ENCODE results near the gene NKPD1. TPM values are rescaled to one million over a fixed set of nuclear protein-coding genes. Genes with fewer than 3 reads are reported as not detected.
A peak's percentile ranks its signal among the peaks of the same experiment; 100 is the strongest.

Gene NKPD1
- total and polyA plus RNA-seq, 10 donors: 0.17 to 0.77 (median 0.21) TPM; not detected in 1

- intact Hi-C loops (cut with DNase I; ENCODE audit: low total_unique reads): no loop called here
- no peak overlapping the region for H3K27ac ChIP-seq
- H3K27me3 ChIP-seq (replicated peaks in 1 of 7): peaks cover 0 to 43% (median 16%) of the 10 kb centered on the region in 7 donors
- H3K4me3 ChIP-seq: no peak overlapping the region
- DNase-seq: no peak
- no peaks in the 10 kb centered on the region for H3K9me3 ChIP-seq
- no peaks in the 10 kb centered on the region for H3K36me3 ChIP-seq
- 88 to 94% (median 89%) methylated on average over 17 to 18 of the region's 18 CpGs for WGBS, 5 donors
- no peak for TF ChIP-seq POLR2A (IDR thresholded peaks at IDR 0.05)
- TF ChIP-seq POLR2AphosphoS5 (IDR thresholded peaks at IDR 0.05): no peak
- no peak for TF ChIP-seq CTCF (IDR thresholded peaks at IDR 0.05 in 8 of 11, conservative IDR thresholded peaks at IDR 0.05 in 3 of 11)
- H3K4me1 ChIP-seq: peaks cover 16 to 43% (median 30%) of the 10 kb centered on the region in 6 donors
Measured at GRCh38 chr19:45162608-45163143, 1.9 kb upstream of the NKPD1 start.

- Histone ChIP-seq H3K27ac (no peak overlapping the region), H3K4me3 (no peak overlapping the region), H3K9me3 (no peaks in the 10 kb centered on the region), H3K4me1 (peaks cover 16 to 36% (median 27%) of the 10 kb centered on the region in 6 donors), H3K27me3 (replicated peaks in 1 of 7) (peaks cover 0 to 50% (median 17%) of the 10 kb centered on the region in 7 donors), H3K36me3 (no peaks in the 10 kb centered on the region)
- intact Hi-C loops (cut with DNase I; ENCODE audit: low total_unique reads): no loop called here
- TF ChIP-seq POLR2A (IDR thresholded peaks at IDR 0.05) (no peak), CTCF (IDR thresholded peaks at IDR 0.05 in 8 of 11, conservative IDR thresholded peaks at IDR 0.05 in 3 of 11) (peak in 6 of 11 experiments; percentile 25 to 43 (median 30))
- WGBS, 5 donors: 58 to 84% (median 65%) methylated on average over 14 to 32 of the region's 32 CpGs
- no peak for DNase-seq
Measured at GRCh38 chr19:45161738-45162607, 1.2 kb upstream of the NKPD1 start.

GRCh38 chr19:45159971-45160324 lies 834 bp downstream of the NKPD1 start:
- peak in 1 of 3 donors; percentile 5 for TF ChIP-seq POLR2AphosphoS5 (IDR thresholded peaks at IDR 0.05)
- TF ChIP-seq CTCF (IDR thresholded peaks at IDR 0.05 in 8 of 11, conservative IDR thresholded peaks at IDR 0.05 in 3 of 11): no peak
- Histone ChIP-seq H3K27ac (no peak overlapping the region), H3K36me3 (no peaks in the 10 kb centered on the region), H3K27me3 (replicated peaks in 1 of 7) (peaks cover 0 to 71% (median 17%) of the 10 kb centered on the region in 7 donors), H3K4me3 (no peak overlapping the region), H3K9me3 (no peaks in the 10 kb centered on the region), H3K4me1 (peaks cover 9 to 16% (median 12%) of the 10 kb centered on the region in 6 donors)
- no peak for DNase-seq
- 76 to 89% (median 81%) methylated on average over 9 to 10 of the region's 10 CpGs for WGBS, 5 donors
- intact Hi-C loops (cut with DNase I; ENCODE audit: low total_unique reads): no loop called here

All from spleen (tissue), 11 donors.